ENCODE results near the gene SLC50A1.

The SLC50A1 gene

GRCh38 chr1:155185783-155186066, 50.1 kb downstream of the SLC50A1 start:
- no peak for FAIRE-seq

DNA sequence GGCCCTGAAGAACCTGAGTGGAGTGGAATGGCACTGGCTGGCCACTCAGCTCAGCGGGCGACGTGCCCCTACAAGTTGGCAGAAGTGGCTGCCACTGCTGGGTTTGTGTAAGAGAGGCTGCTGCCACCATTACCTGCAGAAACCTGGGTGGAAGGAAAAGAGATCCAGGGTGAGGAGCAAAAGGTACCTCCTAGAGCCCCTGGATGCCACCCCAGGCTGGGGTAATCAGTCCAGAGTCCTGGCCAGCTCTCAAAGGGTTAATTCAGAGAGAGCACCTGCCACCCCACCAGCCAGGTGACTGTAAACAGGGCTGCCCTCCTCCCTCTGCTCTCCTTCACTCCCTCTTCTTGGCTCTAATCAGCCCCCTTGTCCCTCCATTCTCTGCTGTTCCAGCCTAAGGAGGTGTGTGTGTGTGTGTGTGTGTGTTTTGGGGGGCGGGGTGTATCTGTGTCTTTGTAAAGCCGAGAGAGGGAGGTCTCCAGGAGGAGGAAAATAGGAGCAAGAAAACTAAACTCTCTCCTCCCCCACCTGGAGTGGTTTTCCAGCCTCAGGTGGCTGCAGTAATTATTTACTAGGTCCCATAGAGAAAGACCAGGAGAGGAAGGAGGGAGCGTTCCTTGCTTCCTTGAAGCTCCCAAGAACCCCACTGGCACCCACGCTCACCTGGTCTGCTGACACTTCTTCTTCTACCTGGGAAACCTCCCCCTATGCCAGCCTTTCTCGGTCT, 50.6 kb downstream of the SLC50A1 start:
- no peak for FAIRE-seq

- no peak for FAIRE-seq
Observed at GRCh38 chr1:155186794-155187455, 51.3 kb downstream of the SLC50A1 start.

GRCh38 chr1:155187456-155187891, 51.8 kb downstream of the SLC50A1 start:
- FAIRE-seq = no peak

DNA sequence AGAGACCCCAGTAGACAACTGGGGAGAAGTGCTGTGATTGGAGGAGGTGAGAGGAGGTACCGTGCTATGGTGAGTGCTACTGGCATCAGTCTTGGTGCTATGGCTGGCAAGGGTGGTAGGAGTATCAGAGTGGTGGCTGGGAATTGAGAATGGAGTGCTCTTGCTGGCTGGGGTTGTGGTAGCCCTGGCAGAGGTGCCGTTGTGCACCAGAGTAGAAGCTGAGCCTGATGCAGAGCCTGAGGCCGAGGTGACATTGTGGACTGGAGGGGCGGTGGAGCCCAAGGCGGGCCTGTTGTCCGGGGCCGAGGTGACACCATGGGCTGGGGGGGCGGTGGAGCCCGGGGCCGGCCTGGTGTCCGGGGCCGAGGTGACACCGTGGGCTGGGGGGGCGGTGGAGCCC, 52.6 kb downstream of the SLC50A1 start:
- no peak for FAIRE-seq
